Measurements from ENCODE around the gene SLC8B1. TPM values are rescaled to one million over a fixed set of nuclear protein-coding genes. Genes with fewer than 3 reads are reported as not detected.

SLC8B1 gene
- total and polyA plus RNA-seq, 9 donors: 36.9 to 117 (median 76.2) TPM

- TF ChIP-seq POLR2A (IDR thresholded peaks at IDR 0.05): no peak
- TF ChIP-seq CTCF (IDR thresholded peaks at IDR 0.05): no peak
- no peaks in the 10 kb centered on the region for H3K36me3 ChIP-seq
Measured at GRCh38 chr12:113347892-113348291, 13.0 kb upstream of the SLC8B1 start.

GRCh38 chr12:113347107-113347506 is 12.2 kb upstream of the SLC8B1 start:
- Histone ChIP-seq H3K9me3 (no peaks in the 10 kb centered on the region), H3K4me3 (no peak overlapping the region), H3K27me3 (no peaks in the 10 kb centered on the region), H3K36me3 (no peaks in the 10 kb centered on the region), H3K27ac (no peak overlapping the region), H3K4me1 (ENCODE audit: insufficient read depth) (peaks cover 6% of the 10 kb centered on the region)
- no peak for TF ChIP-seq CTCF (IDR thresholded peaks at IDR 0.05)
- TF ChIP-seq POLR2A (IDR thresholded peaks at IDR 0.05): no peak
- TF ChIP-seq EP300 (IDR thresholded peaks at IDR 0.05): no peak
- WGBS, 3 donors: 80 to 89% (median 86%) methylated on average over 3 of the region's 3 CpGs
- no peak for DNase-seq
- intact Hi-C loops (cut with DNase I): no loop called here

More at GRCh38 chr12:113347892-113348291, 13.0 kb upstream of the SLC8B1 start:
- DNase-seq: no peak
- H3K9me3 ChIP-seq: no peaks in the 10 kb centered on the region
- WGBS, 3 donors: 78 to 89% (median 83%) methylated on average over 2 of the region's 2 CpGs
- H3K27me3 ChIP-seq: no peaks in the 10 kb centered on the region
- no peak overlapping the region for H3K27ac ChIP-seq
- peaks cover 6% of the 10 kb centered on the region for H3K4me1 ChIP-seq (ENCODE audit: insufficient read depth)
- intact Hi-C loops (cut with DNase I): no loop called here
- no peak overlapping the region for H3K4me3 ChIP-seq

- Histone ChIP-seq H3K4me3 (no peak overlapping the region), H3K27ac (no peak overlapping the region), H3K4me1 (ENCODE audit: insufficient read depth) (peaks cover 4% of the 10 kb centered on the region), H3K36me3 (no peaks in the 10 kb centered on the region), H3K9me3 (no peaks in the 10 kb centered on the region), H3K27me3 (no peaks in the 10 kb centered on the region)
- WGBS, 3 donors: 88 to 90% (median 89%) methylated on average over 5 of the region's 5 CpGs
- TF ChIP-seq CTCF (IDR thresholded peaks at IDR 0.05): no peak
- no peak for TF ChIP-seq POLR2A (IDR thresholded peaks at IDR 0.05)
- TF ChIP-seq EP300 (IDR thresholded peaks at IDR 0.05): no peak
- DNase-seq: no peak
- intact Hi-C loops (cut with DNase I): no loop called here
Measured at GRCh38 chr12:113346353-113346752, 11.4 kb upstream of the SLC8B1 start.

GRCh38 chr12:113345318-113345717 is 10.4 kb upstream of the SLC8B1 start:
- Histone ChIP-seq H3K27ac (no peak overlapping the region), H3K4me3 (no peak overlapping the region), H3K27me3 (no peaks in the 10 kb centered on the region), H3K9me3 (no peaks in the 10 kb centered on the region), H3K36me3 (no peaks in the 10 kb centered on the region), H3K4me1 (ENCODE audit: insufficient read depth) (peaks cover 4% of the 10 kb centered on the region)
- WGBS, 3 donors: 93 to 96% (median 96%) methylated on average over 6 of the region's 6 CpGs
- no peak for DNase-seq
- TF ChIP-seq POLR2A (IDR thresholded peaks at IDR 0.05) (no peak), CTCF (IDR thresholded peaks at IDR 0.05) (no peak), EP300 (IDR thresholded peaks at IDR 0.05) (no peak)
- intact Hi-C loops (cut with DNase I): no loop called here

- Histone ChIP-seq H3K9me3 (no peaks in the 10 kb centered on the region), H3K27ac (no peak overlapping the region), H3K4me3 (no peak overlapping the region), H3K36me3 (no peaks in the 10 kb centered on the region), H3K4me1 (ENCODE audit: insufficient read depth) (no peaks in the 10 kb centered on the region), H3K27me3 (no peaks in the 10 kb centered on the region)
- TF ChIP-seq POLR2A (IDR thresholded peaks at IDR 0.05) (no peak), CTCF (IDR thresholded peaks at IDR 0.05) (no peak), EP300 (IDR thresholded peaks at IDR 0.05) (no peak)
- 86 to 90% (median 88%) methylated on average over 6 of the region's 6 CpGs for WGBS, 3 donors
- intact Hi-C loops (cut with DNase I): no loop called here
- DNase-seq: no peak
Measured at GRCh38 chr12:113341535-113341934, 6.6 kb upstream of the SLC8B1 start.
